GM21423 (cell line): ENCODE results near the gene CHMP5.

Source experiments
- ATAC-seq: cut with Tn5 transposase; IDR thresholded peaks from one replicate; pipeline ENCODE4 v1.9.1; 2021; ENCODE audit warnings: mild to moderate bottlenecking, moderate library complexity; ENCODE audit not compliant: unreplicated experiment

Gene CHMP5

GRCh38 chr9:33273266-33273971, 8.6 kb downstream of the CHMP5 start:
- no peak for ATAC-seq

- no peak for ATAC-seq
Measured at GRCh38 chr9:33273972-33274328, 9.1 kb downstream of the CHMP5 start.

GRCh38 chr9:33277484-33277883, 12.6 kb downstream of the CHMP5 start:
- no peak for ATAC-seq

GRCh38 chr9:33285502-33285901, 20.7 kb downstream of the CHMP5 start:
- no peak for ATAC-seq

GRCh38 chr9:33287087-33287490, 22.2 kb downstream of the CHMP5 start:
- no peak for ATAC-seq

- no peak for ATAC-seq
Measured at GRCh38 chr9:33288235-33288634, 23.4 kb downstream of the CHMP5 start.

GRCh38 chr9:33288828-33289483, 24.1 kb downstream of the CHMP5 start:
- ATAC-seq = no peak

DNA sequence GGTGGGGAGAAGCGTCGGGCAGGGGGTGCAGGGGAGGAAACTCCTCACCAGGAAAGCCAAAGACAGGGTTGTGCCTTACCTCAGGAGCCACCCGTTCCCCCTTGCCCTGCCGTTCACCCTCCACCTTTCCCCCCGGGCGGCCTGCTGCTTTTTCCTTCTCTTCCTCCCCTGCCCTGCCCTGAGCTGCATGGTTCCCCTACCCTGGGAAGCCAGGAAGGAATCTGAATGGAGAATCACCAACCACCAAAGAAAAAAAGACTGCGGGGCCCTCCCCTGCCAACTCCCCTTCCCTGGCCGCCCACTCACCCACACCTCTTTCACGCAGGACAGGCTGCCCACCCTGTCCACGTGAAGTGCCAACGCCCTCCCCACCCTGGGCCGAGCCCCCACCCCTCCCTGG, 24.6 kb downstream of the CHMP5 start:
- ATAC-seq = no peak

GRCh38 chr9:33289936-33290246, 25.0 kb downstream of the CHMP5 start:
- ATAC-seq = no peak

DNA sequence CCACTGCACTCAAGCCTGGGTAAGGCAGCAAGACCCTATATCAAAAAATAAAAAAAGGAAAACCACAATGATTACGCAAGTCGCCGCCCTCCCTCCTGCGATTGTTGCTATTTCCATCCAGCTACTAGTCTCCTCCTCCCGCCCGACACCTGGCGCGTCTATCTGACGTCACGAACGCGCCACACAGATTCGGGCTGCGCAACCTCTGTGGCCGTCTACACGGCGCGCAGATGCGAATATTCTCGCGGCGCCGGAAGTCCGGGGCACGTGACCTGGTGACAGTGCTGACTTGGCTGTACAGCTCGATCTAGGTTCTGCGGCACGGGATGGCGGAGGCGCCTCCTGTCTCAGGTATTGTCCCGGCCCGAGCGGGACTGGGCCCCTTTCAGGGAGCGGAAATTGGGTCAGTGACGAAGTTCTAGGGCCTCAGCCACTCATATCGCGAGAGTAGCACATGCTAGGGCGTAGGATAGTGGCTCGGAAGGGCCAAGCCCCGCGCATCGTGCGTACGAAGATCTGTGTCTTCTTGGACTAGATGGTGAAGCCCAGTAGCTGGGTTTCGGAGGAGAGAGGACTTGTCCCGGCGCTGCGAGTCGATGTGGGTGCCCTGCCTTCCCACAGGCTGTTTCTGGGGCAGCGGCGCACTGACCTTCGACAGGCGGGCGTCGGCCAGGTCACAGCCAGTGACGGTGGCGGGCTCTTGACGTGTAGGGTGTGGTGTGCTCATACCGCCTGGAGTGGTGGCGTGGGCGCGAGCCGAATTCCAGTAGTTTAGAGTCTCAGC, 25.6 kb downstream of the CHMP5 start, which contains the start of gene NFX1:
NFX1 (plus strand) TSS at position 270 of the 784 bp plus-strand sequence; CDS start at position 327, 57 bp downstream.
- ATAC-seq = peak; percentile 86

- no peak for ATAC-seq
Measured at GRCh38 chr9:33291031-33291397, 26.2 kb downstream of the CHMP5 start.

GRCh38 chr9:33291901-33292300, 27.1 kb downstream of the CHMP5 start:
- ATAC-seq = no peak

GRCh38 chr9:33293782-33294181, 28.9 kb downstream of the CHMP5 start:
- no peak for ATAC-seq

DNA sequence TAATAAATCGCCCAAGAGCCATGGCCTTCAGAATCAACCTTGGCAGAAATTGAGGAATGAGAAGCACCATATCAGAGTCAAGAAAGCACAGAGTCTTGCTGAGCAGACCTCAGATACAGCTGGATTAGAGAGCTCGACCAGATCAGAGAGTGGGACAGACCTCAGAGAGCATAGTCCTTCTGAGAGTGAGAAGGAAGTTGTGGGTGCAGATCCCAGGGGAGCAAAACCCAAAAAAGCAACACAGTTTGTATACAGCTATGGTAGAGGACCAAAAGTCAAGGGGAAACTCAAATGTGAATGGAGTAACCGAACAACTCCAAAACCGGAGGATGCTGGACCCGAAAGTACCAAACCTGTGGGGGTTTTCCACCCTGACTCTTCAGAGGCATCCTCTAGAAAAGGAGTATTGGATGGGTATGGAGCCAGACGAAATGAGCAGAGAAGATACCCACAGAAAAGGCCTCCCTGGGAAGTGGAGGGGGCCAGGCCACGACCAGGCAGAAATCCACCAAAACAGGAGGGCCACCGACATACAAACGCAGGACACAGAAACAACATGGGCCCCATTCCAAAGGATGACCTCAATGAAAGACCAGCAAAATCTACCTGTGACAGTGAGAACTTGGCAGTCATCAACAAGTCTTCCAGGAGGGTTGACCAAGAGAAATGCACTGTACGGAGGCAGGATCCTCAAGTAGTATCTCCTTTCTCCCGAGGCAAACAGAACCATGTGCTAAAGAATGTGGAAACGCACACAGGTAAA, 30.0 kb downstream of the CHMP5 start:
- no peak for ATAC-seq

GRCh38 chr9:33295571-33295970, 30.7 kb downstream of the CHMP5 start:
- ATAC-seq = peak; percentile 27

GRCh38 chr9:33297432-33297831, 32.6 kb downstream of the CHMP5 start:
- ATAC-seq = peak; percentile 93

GRCh38 chr9:33300546-33300945, 35.7 kb downstream of the CHMP5 start:
- ATAC-seq = no peak

DNA sequence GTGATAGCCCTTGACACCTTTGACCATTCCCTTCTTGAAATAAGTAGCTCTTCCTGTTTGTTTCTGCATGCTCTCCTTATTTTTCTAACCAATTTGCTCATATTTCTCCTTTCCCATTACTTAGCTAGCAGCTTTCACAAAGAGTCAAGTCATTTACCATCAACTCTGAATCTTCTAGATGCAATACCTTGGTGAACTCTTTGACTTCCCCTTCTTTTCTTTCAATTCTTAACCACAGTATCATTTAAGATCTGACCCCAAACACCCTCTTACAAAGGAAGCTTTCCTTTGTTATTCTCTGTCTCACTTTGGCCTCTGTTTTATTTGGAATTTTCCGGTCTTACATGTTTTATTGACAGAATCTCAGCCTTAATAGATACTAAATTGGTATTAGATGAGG, 39.5 kb downstream of the CHMP5 start:
- ATAC-seq = no peak

GRCh38 chr9:33306037-33306436, 41.2 kb downstream of the CHMP5 start:
- ATAC-seq = no peak

DNA sequence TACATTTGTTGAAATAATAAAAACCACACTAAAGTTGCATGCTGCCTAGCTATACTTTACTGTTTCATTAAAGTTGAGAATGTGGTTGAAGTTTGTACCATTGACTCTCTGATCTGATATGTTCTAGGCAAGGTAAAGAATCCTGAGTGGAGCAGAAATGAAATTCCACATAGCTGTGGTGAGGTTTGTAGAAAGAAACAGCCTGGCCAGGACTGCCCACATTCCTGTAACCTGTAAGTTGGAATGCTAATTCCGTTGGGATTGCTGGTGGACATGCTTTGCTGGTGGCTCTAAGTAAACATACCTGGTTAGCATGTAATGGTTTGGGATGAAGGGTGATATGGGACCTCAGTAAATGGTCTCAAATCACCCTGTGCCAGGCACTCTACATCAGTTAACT, 42.2 kb downstream of the CHMP5 start:
- no peak for ATAC-seq

GRCh38 chr9:33309903-33310302, 45.1 kb downstream of the CHMP5 start:
- ATAC-seq = no peak
